DMS 273 treated with DMSO at 0.1 percent for 48 hours (cell line): ENCODE results near the gene LCN10.
"Not testable (repeated sequence)": the region's sequence is repeated elsewhere in the genome, so short reads cannot be mapped to it uniquely, and the experiment has no call there.

Source experiments
- DNase-seq: peaks from one replicate; lab custom pipeline; 2025; lab: John Stamatoyannopoulos, UW

The LCN10 gene

GRCh38 chr9:136719195-136719880 is 23.4 kb downstream of the LCN10 start:
- DNase-seq, result no peak

DNA sequence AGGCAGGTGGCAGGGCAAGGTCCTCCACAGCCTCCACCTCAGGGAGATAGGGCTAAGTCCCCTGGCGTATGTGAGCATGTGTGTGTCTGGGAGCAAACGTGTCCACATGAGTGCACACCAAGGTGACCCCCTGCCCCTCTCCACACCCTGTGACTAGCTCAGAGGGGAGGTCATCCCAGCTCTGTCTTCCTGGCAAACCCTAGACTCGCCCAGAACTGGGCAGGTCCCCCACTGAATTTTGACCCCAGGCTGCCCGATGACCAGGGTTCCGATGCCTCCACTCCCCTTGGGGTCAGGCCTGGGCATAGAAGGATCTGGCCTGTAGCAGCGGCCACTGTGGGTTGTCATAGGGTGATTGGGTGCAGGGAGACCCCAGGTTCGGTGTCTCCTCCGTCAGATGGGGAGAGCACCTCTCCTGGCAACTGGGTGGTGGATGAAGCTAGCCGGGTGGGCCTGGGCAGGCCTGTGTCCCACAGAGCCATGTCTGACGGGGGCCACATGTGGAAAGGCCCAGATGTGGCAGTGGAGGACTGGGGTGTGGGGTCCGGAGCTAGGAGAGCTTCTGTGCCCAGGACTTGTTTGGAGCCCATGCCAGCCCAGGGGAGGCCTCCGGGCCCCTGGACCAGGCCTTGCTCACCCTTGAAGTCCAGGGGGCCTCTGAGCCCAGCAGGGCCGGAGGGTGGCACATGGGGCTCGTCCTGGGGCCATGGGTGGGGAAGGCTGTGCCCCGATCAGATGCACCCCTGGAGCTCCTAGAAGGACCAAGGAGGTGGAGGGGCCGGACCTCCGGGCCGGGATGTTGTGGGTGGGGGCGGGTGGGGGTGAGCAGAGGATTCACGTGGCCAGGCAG is 24.2 kb downstream of the LCN10 start:
- DNase-seq, result no peak

GRCh38 chr9:136717399-136717798 is 25.3 kb downstream of the LCN10 start:
- DNase-seq, result no peak

DNA sequence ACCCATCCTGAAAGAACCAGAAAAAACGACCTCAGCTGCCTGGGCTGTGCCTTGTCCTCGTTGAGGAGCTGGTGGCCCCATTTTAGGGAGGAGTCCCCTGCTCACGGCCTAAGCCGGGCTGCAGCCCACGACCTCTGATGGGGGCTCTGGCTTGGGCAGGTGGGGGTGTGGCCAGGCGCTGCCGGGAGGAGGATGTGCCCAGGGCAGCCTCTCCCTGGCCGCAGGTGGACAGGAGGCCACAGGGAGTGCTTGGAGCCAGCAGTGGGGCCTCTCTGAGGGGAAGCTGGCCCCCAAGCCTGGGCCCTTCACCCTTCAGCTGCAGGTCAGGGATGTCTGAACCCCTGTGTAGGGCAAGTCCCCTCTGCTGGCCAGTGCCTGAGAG is 27.9 kb downstream of the LCN10 start:
- no peak for DNase-seq

DNA sequence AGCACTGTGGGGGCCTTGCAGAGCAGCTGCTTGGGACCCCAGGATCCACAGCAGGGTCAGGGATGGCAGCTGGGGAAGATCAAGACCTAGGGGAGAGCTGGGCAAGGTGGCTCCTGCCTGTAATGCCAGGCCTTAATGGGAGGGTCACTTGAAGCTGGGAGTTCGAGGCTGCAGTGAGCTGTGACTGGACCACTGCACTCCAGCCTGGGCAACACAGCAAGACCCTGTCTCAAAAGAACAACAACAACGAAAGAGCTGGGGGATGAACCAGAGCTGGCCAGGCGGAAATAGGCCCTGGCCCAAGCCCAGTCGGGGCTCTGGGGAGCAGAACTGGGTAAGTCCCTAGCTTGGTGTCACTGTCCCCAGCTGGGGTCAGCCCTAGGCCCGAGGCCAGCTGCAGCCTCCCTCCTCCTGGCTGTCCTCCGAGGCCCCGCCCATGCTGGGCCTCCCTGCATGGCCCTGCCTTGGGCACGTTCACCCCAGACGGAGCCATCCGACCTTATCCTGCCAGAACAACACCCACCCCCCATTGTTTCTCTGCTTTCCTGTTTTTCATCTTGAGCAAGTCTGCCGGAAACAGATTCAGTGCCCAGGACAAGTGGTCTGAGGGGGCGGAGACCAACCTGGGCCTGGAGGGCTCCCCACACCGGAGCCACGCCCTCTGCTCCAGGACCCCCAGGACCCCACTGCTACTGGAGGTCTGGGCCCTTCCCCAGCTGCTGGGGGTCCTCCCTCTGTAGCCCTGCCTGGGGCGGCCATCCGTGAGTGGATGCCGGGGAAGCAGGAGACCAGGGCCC is 28.4 kb downstream of the LCN10 start:
- DNase-seq, result no peak

GRCh38 chr9:136713550-136713949 is 29.2 kb downstream of the LCN10 start:
- no peak for DNase-seq

DNA sequence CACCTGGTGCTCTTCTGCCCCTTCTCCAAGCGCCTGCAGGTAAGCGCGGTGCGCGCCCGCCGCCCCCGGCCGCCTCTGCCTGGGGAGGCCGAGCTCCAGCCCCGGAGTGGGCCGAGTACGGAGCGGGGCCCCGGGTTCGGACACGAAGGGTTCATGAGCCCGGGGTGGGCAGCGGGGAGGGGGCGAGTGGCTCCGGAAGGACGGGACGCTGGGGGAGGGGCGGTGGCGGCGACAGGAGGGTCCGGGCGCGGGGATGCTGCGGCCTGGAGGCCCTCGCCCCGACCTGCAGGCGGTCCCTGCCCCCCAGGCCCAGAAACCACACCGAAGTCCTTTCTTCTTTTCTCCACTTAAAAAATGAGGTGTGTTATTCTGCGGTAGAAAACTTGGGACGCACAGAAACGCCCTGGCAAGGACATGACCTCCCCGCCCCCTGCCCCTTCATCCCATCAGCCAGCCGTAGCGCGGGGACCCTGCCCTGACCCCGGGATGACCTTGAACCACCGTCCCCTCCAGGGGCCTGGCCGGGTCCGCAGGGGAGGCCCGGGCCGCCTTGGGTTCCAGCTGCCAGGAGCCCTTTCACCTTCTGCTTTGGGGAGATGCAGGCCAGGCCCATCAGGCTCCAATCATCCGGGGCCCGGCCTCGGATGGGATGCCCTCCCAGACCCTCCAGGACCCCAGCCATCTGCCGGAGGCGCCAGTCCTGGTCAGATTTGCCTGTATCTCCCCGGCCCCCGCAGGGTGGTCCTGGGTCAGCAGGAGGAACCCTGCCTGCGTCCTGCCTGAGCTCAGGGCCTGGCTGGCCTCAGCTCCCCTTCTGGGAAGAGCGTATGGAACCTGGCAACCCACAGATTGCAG is 29.8 kb downstream of the LCN10 start:
- DNase-seq, result no peak

DNA sequence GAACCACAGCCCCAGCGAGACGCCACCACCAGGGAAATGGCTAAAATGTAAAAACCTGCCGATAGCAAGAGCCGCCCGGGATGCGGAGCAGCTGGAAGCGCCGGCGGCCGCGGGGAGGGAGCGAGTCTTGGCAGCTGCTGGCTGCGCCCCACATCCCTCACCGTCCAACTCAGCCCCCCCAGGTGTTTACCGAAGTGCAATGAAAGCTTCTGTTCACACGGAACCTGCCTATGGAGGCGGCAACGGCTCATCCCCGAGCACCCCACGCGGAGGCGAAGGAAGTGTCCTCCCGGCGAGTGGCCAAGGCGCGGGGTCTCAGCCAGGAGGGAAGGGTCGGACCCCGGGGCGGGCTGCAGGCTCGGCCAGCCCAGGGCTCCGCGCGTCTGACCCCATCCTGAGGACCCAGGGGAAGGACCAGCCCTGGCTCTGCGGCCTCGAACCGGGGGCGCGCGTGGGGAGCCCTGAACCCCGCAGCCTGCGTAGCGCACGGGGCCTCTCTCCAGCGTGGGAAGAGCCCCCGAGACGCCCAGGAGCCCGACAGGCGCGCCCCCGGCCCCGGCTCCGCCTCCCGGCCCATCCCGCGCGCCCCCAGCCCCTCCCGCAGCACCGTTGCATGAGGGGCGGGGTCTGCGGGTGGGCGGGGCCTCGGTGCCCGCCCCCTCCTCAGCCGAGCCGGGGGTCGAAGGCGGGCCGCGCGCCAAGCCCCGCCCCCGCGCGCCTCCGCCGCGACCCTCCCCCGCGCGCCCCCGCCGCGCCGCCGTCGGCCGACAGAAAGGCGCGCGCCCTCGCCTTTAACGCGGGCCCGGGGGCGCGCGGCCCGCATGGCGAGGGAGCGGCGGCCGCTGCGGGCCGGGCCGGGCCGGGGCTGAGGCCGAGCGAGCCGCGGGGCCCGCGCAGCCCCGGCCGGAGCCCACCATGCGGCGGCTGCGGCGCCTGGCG is 30.7 kb downstream of the LCN10 start, which contains the start of gene DIPK1B:
Gene DIPK1B, plus strand, starts transcription at position 822 of the 939 bp plus-strand sequence. Its CDS starts 94 bp downstream, at position 916.
- no peak for DNase-seq

DNA sequence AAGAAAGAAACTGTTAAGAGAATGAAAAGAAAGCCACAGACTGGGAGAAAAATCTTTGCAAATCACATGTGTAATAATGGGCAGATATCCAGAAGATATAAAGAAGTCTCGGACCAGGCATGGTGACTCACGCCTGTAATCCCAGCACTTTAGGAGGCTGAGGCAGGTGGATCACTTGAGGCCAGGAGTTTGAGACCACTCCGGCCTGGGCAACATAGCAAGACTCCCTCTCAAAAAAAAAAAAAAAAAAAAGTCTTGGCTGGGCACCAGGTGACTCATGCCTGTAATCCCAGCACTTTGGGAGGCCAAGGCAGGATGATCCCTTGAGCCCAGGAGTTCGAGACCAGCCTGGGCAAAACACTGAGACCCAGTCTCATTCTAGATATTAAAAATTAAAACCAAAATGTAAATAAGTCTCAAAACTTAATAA is 31.5 kb downstream of the LCN10 start:
- not testable (repeated sequence) for DNase-seq

GRCh38 chr9:136710543-136710942 is 32.2 kb downstream of the LCN10 start:
- no peak for DNase-seq

DNA sequence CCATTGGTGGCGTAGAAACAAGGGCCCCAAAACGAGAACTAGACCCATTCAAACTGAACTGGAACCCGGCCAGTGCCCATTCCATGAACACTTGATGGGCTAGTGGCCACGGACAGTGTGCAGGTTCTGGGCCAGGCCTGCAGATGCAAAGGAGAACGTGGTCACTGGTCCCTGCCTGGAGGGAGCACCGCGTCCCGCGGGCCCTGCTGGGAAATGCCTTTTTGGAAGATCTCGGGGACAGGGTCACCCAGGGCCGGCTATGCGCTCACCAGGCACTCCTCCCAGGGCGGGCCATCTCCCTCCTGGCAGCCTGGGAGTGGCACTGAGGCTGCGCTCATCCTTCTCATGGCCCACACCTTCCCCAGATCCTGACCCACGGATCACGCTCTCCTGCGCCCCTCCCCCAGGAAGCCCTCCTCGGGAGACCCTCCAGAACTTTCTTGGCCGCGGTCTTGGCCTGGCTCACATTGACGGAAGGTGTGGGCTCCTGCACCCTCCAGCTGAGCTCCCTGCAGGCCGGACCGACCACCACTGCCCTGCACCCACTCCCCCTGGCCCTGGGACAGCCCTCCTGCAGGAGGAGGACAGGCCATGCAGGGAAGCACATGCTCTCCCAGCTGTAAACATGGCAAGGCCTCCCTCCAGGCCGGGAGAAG is 33.2 kb downstream of the LCN10 start:
- no peak for DNase-seq

DNA sequence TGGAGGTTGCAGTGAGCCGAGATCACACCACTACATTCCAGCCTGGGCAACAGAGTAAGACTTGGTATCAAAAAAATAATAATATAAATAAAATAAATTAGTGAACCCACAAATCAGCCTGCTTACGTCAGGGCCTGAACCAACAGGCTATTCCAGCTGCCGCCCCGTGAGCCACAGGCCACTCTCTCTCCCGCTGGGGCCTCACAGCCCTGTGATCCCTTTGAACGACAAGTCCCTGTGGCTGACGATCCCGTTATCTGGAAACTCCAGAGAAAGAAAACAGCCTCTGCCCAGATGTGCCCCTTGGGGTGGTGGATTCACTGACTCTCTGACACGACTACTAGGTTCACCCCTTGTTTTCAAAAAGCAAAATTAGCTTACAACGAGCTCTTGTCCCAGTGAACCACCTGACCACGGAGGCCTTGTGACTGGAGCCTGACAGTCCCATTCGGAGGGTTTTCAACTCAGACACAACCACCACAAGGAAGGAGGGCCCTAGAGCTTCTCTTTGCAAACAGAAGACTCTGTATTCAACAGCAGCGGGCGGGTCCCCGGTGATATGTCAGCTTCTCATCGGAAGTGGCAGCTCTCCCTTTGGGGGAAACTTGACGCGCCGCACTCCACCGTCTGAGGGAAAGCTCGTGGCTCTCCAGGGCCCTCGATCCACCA is 34.8 kb downstream of the LCN10 start:
- no peak for DNase-seq

GRCh38 chr9:136707011-136707410 is 35.7 kb downstream of the LCN10 start:
- no peak for DNase-seq

- no peak for DNase-seq
Observed at GRCh38 chr9:136705564-136705963, 37.2 kb downstream of the LCN10 start.

DNA sequence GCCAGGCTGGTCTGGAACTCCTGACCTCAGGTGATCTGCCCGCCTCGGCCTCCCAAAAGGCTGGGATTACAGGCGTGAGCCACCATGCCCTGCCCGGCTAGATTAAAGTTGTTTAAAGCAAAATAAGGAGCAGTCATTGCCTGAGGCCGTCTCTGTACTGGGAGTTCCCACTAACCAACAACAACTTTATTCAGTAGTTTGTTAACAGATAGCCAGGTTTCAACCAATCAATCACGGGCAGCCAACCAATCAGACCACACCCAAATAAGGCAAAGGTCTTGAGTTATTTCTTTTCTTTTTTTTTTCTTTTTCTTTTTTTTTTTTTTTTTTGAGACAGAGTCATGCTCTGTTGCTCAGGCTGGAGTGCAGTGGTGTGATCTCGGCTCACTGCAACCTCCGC is 38.0 kb downstream of the LCN10 start:
- DNase-seq, result not testable (repeated sequence)

GRCh38 chr9:136703276-136703860 is 39.4 kb downstream of the LCN10 start:
- no peak for DNase-seq

GRCh38 chr9:136701668-136702053 is 41.1 kb downstream of the LCN10 start:
- DNase-seq, result no peak

DNA sequence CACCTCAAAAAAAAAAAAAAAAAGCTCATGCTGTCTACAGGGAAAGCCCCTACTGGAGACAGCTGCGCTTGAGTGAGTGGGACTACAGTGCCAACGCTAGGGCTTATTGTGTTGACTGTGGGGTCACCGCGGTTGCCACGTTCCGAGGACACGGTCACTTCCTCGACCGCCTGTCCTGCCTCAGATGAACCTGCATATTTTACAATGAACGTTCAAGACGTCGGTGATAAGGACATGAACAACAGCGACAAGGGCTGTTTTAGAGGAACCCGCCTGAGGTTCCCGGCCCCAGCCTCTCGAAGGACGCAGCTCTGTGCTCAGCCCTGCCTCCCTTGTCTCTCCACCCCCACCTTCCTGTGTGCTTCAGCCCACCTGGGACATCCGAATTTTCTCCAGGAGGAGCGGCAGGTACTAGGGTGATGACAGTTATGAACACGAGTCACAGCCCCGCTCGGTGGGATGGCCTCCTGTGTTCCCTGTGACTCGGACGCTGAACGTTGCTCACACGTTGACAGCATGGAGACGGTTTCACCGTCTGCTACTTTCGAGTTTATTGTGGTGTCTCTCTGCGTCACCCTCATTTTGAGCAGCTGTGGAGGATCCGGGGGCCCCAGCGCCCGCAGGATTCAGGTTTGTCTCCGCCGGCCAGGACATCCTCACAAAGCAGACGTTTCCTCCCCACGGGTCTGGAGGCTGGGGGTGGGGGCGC is 41.6 kb downstream of the LCN10 start:
- no peak for DNase-seq
